Brain microvascular endothelial cell (primary cell): Measurements from ENCODE around the gene ANO3.
A peak's percentile ranks its signal among the peaks of the same experiment; 100 is the strongest.

Source experiments
- DNase-seq: peaks from one replicate; pipeline ENCODE4 v3.0.0-alpha.2; 2020
- H3K27ac ChIP-seq: fragments of 250-450 bp; sonication (Bioruptor Pico); 2 replicates; pipeline ENCODE4 v1.5.1; 2020; ENCODE audit warnings: mild to moderate bottlenecking, moderate library complexity
- H3K27me3 ChIP-seq: fragments of 250-450 bp; sonication (Bioruptor Pico); replicated peaks from 2 replicates; pipeline ENCODE4 v1.5.1; 2020; ENCODE audit warnings: mild to moderate bottlenecking
- H3K36me3 ChIP-seq: fragments of 250-450 bp; sonication (Bioruptor Pico); replicated peaks from 2 replicates; pipeline ENCODE4 v1.5.1; 2020; ENCODE audit warnings: mild to moderate bottlenecking
- H3K4me3 ChIP-seq: 2 replicates; pipeline ENCODE4 v1.5.1; 2011; ENCODE audit warnings: low read depth, mild to moderate bottlenecking, control low read depth, low read length, moderate library complexity
- CTCF ChIP-seq: IDR thresholded peaks from 2 replicates; pipeline ENCODE4 v1.5.1; 2011; ENCODE audit warnings: low read depth, mild to moderate bottlenecking, moderate library complexity, low read length, control low read depth, inconsistent platforms; ENCODE audit errors: missing control alignments
- in situ Hi-C: cut with HindIII; loops from 2 replicates; pipeline ENCODE4 v1.10.0; 2017; ENCODE audit warnings: low sequenced_read_pairs, low pct_ligation_motif_present

The ANO3 gene

GRCh38 chr11:26578998-26579661 lies 247.2 kb downstream of the ANO3 start:
- Histone ChIP-seq H3K27ac (no peak overlapping the region), H3K27me3 (no peaks in the 10 kb centered on the region), H3K36me3 (no peaks in the 10 kb centered on the region), H3K4me3 (no peak overlapping the region)
- no peak for TF ChIP-seq CTCF
- no peak for DNase-seq
- in situ Hi-C loops = no loop called here

- Histone ChIP-seq H3K36me3 (no peaks in the 10 kb centered on the region), H3K4me3 (no peak overlapping the region), H3K27ac (no peak overlapping the region), H3K27me3 (no peaks in the 10 kb centered on the region)
- in situ Hi-C loops = no loop called here
- no peak for DNase-seq
- no peak for TF ChIP-seq CTCF
These were observed 247.8 kb downstream of the ANO3 start for GRCh38 chr11:26579683-26580082.

- Histone ChIP-seq H3K36me3 (no peaks in the 10 kb centered on the region), H3K27me3 (no peaks in the 10 kb centered on the region), H3K27ac (no peak overlapping the region), H3K4me3 (no peak overlapping the region)
- TF ChIP-seq CTCF = no peak
- in situ Hi-C loops = no loop called here
- DNase-seq = no peak
These were observed 249.0 kb downstream of the ANO3 start for GRCh38 chr11:26580929-26581328.

- in situ Hi-C loops = no loop called here
- no peak for TF ChIP-seq CTCF
- Histone ChIP-seq H3K36me3 (no peaks in the 10 kb centered on the region), H3K4me3 (no peak overlapping the region), H3K27ac (no peak overlapping the region), H3K27me3 (no peaks in the 10 kb centered on the region)
- peak; percentile 44 for DNase-seq
These were observed 251.6 kb downstream of the ANO3 start for GRCh38 chr11:26583550-26583949.

GRCh38 chr11:26584818-26585217 lies 252.9 kb downstream of the ANO3 start:
- Histone ChIP-seq H3K4me3 (no peak overlapping the region), H3K27me3 (no peaks in the 10 kb centered on the region), H3K36me3 (no peaks in the 10 kb centered on the region), H3K27ac (no peak overlapping the region)
- DNase-seq = no peak
- in situ Hi-C loops = no loop called here
- no peak for TF ChIP-seq CTCF

GRCh38 chr11:26587073-26587472 lies 255.1 kb downstream of the ANO3 start:
- no peak overlapping the region for H3K4me3 ChIP-seq
- in situ Hi-C loops = no loop called here
- no peak for TF ChIP-seq CTCF

More at GRCh38 chr11:26587073-26587472, 255.1 kb downstream of the ANO3 start:
- H3K36me3 ChIP-seq = no peaks in the 10 kb centered on the region
- DNase-seq = no peak
- no peaks in the 10 kb centered on the region for H3K27me3 ChIP-seq
- H3K27ac ChIP-seq = no peak overlapping the region
